GM21717 (cell line): ENCODE results near the gene LYRM4.

ENCODE experiments used
- ATAC-seq: cut with Tn5 transposase; IDR thresholded peaks from one replicate; pipeline ENCODE4 v1.9.1; 2021; ENCODE audit warnings: mild to moderate bottlenecking, moderate library complexity; ENCODE audit not compliant: unreplicated experiment

Gene LYRM4

DNA sequence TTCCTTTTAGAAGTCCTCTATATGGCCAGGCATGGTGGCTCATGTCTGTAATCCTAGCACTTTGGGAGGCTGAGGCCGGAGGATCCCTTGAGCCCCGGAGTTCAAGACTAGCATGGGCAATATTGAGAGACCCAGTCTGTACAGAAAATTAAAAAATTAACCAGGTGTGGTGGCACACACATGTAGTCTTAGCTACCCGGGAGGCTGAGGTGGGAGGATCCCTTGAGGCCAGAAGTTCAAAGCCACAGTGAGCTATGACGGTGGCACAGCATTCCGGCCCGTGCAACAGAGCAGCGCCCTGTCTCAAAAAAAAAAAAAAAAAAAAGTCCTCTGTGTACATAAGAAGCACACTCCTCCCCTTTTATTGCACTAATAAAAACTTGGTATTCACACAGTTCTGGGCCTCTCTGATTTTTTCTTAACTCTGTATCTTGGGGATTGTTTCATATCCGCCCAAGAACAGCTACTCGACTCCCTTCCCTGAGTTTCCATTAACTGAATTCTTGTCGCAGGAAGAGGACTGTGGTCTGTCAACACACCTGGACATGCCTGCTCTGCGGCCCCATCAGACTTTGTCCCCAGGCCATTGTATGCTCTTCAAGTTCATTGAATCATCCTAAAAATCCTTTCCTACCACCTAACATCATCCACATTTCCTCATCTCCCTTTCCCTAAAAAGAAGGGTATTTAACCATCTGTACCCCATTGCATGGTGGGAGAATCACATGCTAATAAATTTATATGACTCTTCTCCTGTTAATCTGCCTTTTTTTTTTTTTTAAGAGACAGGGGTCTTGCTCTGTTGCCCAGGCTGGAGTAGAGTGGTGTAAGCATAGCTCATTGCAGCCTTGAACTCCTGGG, 201.5 kb downstream of the LYRM4 start:
- ATAC-seq: no peak
